Heart left ventricle (tissue), 16 donors: ENCODE measurements around the gene CCL27. TPM values are rescaled to one million over a fixed set of nuclear protein-coding genes. Genes with fewer than 3 reads are reported as not detected.

Experiments
- ATAC-seq, 4 donors: fragments of 200-7000 bp; cut with Tn5 transposase; one replicate each; pipeline ENCODE4 v1.9.1; 2020 to 2022; ENCODE audit warnings: moderate library complexity in 4 of 4, mild to moderate bottlenecking in 3 of 4, moderate number of reproducible peaks in 1 of 4
- DNase-seq, 5 donors: peaks; one replicate each; pipeline ENCODE4 v3.0.0-alpha.2; 2020
- H3K27ac ChIP-seq, 12 donors: fragments of 200-600 bp; sonication (generic) in 4 of 12; one replicate each; pipeline versions ENCODE4 v1.5.0 to v1.8.0; 2016 to 2022; ENCODE audit warnings: mild to moderate bottlenecking in 2 of 12
- H3K27me3 ChIP-seq, 9 donors: fragments of 200-600 bp; sonication (generic) in 2 of 9; one replicate each; pipeline versions ENCODE4 v1.5.1 to v1.8.0; 2016 to 2022; ENCODE audit warnings: mild to moderate bottlenecking in 3 of 9
- H3K36me3 ChIP-seq, 9 donors: fragments of 200-600 bp; sonication (generic) in 2 of 9; one replicate each; pipeline versions ENCODE4 v1.5.0 to v1.8.0; 2018 to 2022; ENCODE audit warnings: mild to moderate bottlenecking in 2 of 9
- H3K4me1 ChIP-seq, 12 donors: fragments of 200-600 bp; sonication (generic) in 4 of 12; one replicate each; pipeline versions ENCODE4 v1.5.0 to v1.8.0; 2016 to 2022; ENCODE audit warnings: mild to moderate bottlenecking in 3 of 12
- H3K4me3 ChIP-seq, 12 donors: fragments of 200-600 bp; sonication (generic) in 4 of 12; one replicate each; pipeline versions ENCODE4 v1.5.0 to v1.8.0; 2017 to 2022; ENCODE audit warnings: mild to moderate bottlenecking in 9 of 12, moderate library complexity in 4 of 12
- H3K9me3 ChIP-seq, 12 donors: fragments of 200-600 bp; sonication (generic) in 4 of 12; one replicate each; pipeline versions ENCODE4 v1.5.0 to v1.8.0; 2016 to 2022; ENCODE audit warnings: mild to moderate bottlenecking in 1 of 12
- POLR2A ChIP-seq, 2 donors: fragments of 450-650 bp; IDR thresholded peaks; one replicate each; pipeline ENCODE4 v1.6.1; 2017; ENCODE audit warnings: antibody characterized with exemption in 2 of 2, mild to moderate bottlenecking in 2 of 2, moderate library complexity in 2 of 2
- WGBS, 4 donors: extraction: QIAGEN DNeasy Blood & Tissue Kit in 2 of 4; methylation state at CpG; one replicate each; pipeline versions ENCODE4 v1.1.5 to v1.1.7; 2013 to 2018; 5-methylcytosine and 5-hydroxymethylcytosine counted together
- intact Hi-C, 10 donors: fragments of 100-400 bp; cut with DNase I; formaldehyde crosslinking; loops; one replicate each; pipeline versions ENCODE4 v1.11.1 to v1.14.2; 2022
- polyA plus RNA-seq, 2 donors: library from polyadenylated mRNA; stranded (reverse); fragments of 200-250 nt; gene quantifications; one replicate each; pipeline ENCODE4 v1.2.3, GENCODE V29; 2013
- total RNA-seq, 9 donors: library from RNA; depleted of rRNA in 2 of 9; stranded (reverse); fragments of >200 nt in 2 of 9; fragmentation: NEBNext Ultra II Directional in 3 of 9; extraction: Animal tissue kit (Norgen Biotek cat#: 25700) in 3 of 9; gene quantifications; one replicate each; pipeline versions ENCODE4 v1.1.0 to v1.2.4, GENCODE V29; 2016 to 2023
- TF ChIP-seq, protein P1 (sequence below), 12 donors: fragments of 200-600 bp; sonication (generic) in 4 of 12; IDR thresholded peaks; one replicate each; pipeline versions ENCODE4 v1.5.0 to v1.8.0; 2018 to 2022; ENCODE audit warnings: antibody characterized with exemption in 12 of 12, mild to moderate bottlenecking in 5 of 12
- donor health status: ischemic (EF 13 %, LVEDD 7.1; RV severe dilation, severe dysfunction).
- donor health status: healthy with polysubstance abuse.
- donor health status: DM: no; HTN: yes; CAD: no.
- donor health status: DM: no; HTN: no; CAD: no.
- donor health status: ischemic (EF 25% LVEDD 6.9; RV normal size, moderate dysfunction).
- donor health status: ischemic (EF 25% LVEDD 5.7; RV mildly dilated, moderate dysfunction).
- donor health status: healthy.
- donor health status: DM: yes; HTN: yes; CAD: no.
- donor health status: ischemic (EF 35%, LVEDD 5.7; RV mildly dilated, moderate dysfunction).
- donor health status: nonischemic (EF 11% LVEDD 7.7; RV severe dilation, severe dysfunction).
- donor health status: DM: yes; HTN: yes; CAD: no.
- donor health status: PGD.
- donor health status: ischemic (EF 29% LVEDD 5.4; RV normal size, mild dysfunction).
- donor health status: nonischemic (EF 23%, LVEDD 6.1; RV moderate dilation, normal function).

The CCL27 gene
- total and polyA plus RNA-seq, 11 donors: 0.35 to 0.57 (median 0.40) TPM; not detected in 8

DNA sequence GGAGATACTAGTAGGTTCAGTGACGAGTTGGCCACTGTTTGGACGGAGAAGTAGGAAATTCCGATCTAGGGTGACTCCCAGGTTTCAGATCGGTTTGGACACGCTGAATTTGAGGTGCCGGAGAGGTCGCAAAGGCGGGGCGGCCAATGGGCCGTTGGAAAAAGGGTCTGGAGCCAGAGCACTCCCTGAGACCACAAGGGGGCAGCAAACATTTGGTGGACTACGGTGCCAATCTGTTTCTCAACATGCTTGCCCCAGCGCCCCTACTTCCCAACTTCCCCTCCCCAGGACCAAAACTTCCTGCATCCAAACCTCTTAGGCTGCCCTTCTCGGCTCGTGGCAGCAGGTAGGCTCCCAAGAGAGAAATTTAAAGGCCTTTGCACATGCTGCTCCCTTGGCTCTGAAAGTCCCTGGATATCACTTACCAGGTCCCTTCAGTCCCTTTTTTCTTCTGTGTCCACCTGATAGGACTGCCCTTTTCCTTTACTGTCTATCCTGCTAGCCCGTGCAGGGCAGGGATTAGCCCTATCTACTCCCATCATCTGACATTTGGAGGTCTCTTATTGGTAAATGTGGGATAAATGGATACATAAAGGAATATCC lies 49.6 kb downstream of the CCL27 start:
- DNase-seq (peak; percentile 78 to 83 (median 80)), ATAC-seq (peak; percentile 41 to 77 (median 66))
- no peak for TF ChIP-seq POLR2A (IDR thresholded peaks at IDR 0.05)
- TF ChIP-seq, protein P1, sequence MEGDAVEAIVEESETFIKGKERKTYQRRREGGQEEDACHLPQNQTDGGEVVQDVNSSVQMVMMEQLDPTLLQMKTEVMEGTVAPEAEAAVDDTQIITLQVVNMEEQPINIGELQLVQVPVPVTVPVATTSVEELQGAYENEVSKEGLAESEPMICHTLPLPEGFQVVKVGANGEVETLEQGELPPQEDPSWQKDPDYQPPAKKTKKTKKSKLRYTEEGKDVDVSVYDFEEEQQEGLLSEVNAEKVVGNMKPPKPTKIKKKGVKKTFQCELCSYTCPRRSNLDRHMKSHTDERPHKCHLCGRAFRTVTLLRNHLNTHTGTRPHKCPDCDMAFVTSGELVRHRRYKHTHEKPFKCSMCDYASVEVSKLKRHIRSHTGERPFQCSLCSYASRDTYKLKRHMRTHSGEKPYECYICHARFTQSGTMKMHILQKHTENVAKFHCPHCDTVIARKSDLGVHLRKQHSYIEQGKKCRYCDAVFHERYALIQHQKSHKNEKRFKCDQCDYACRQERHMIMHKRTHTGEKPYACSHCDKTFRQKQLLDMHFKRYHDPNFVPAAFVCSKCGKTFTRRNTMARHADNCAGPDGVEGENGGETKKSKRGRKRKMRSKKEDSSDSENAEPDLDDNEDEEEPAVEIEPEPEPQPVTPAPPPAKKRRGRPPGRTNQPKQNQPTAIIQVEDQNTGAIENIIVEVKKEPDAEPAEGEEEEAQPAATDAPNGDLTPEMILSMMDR (IDR thresholded peaks at IDR 0.05): peak; percentile 82 to 91 (median 86)
- Histone ChIP-seq H3K27me3 (no peaks in the 10 kb centered on the region), H3K9me3 (no peaks in the 10 kb centered on the region), H3K36me3 (peaks cover 0 to 47% (median 41%) of the 10 kb centered on the region in 9 donors), H3K4me1 (peaks cover 0 to 29% (median 24%) of the 10 kb centered on the region in 12 donors), H3K4me3 (peak overlapping the region; percentile 64 to 95 (median 82)), H3K27ac (peak overlapping the region in 10 of 12 donors; percentile 61 to 97 (median 94))
- WGBS, 4 donors: 2 to 3% (median 2%) methylated on average over 15 of the region's 15 CpGs
- intact Hi-C loops: loop anchor here in 7 of 10 donors (1.0 to 10.0 kb wide), 7 partner anchors 20 to 158 kb away; partner anchors contain the start of genes DNAI1 (in 1 of the 7) and FAM219A (in 1 of the 7)

Other genes starting within 250 kb of the CCL27 start
- 10 to 100 TPM; 12.7 to 36.7 (median 25.9) TPM for gene FAM219A, start 204.1 kb downstream of the CCL27 start, total RNA-seq
- 10 to 100 TPM; 15.4 to 39.1 TPM for gene FAM219A, start 204.1 kb downstream of the CCL27 start, polyA plus RNA-seq
- under 1 TPM in 2 of 9 donors, not detected in 7; 0.43 to 0.86 TPM for gene DNAI1, start 203.9 kb downstream of the CCL27 start, total RNA-seq
- under 1 TPM in 1 of 2 donors, not detected in 1; 0.36 TPM for gene DNAI1, start 203.9 kb downstream of the CCL27 start, polyA plus RNA-seq
- 1 to 10 TPM in 1 of 9 donors, under 1 TPM in 6, not detected in 2; 0.37 to 1.2 (median 0.52) TPM for gene ENHO, start 139.7 kb downstream of the CCL27 start, total RNA-seq
- under 1 TPM; 0.26 to 0.27 TPM for gene ENHO, start 139.7 kb downstream of the CCL27 start, polyA plus RNA-seq
- gene CNTFR, start 72.9 kb downstream of the CCL27 start, total RNA-seq: 1 to 10 TPM in 5 of 9 donors, under 1 TPM in 4; 0.43 to 9.8 (median 1.2) TPM
- 1 to 10 TPM; 2.2 to 2.3 TPM for gene CNTFR, start 72.9 kb downstream of the CCL27 start, polyA plus RNA-seq
- gene RPP25L, start 50.6 kb downstream of the CCL27 start, total RNA-seq: 10 to 100 TPM; 22.5 to 79.2 (median 38.3) TPM
- 10 to 100 TPM; 31.7 to 59.9 TPM for gene RPP25L, start 50.6 kb downstream of the CCL27 start, polyA plus RNA-seq
- gene DCTN3, start 42.2 kb downstream of the CCL27 start, total RNA-seq: 100 to 1,000 TPM; 104 to 155 (median 125) TPM
- 100 to 1,000 TPM in 1 of 2 donors, 10 to 100 TPM in 1; 73.8 to 118 TPM for gene DCTN3, start 42.2 kb downstream of the CCL27 start, polyA plus RNA-seq
- under 1 TPM in 1 of 9 donors, not detected in 8; 0.20 TPM for gene ARID3C, start 33.6 kb downstream of the CCL27 start, total RNA-seq
- gene ARID3C, start 33.6 kb downstream of the CCL27 start, polyA plus RNA-seq: not detected
- gene SIGMAR1, start 24.9 kb downstream of the CCL27 start, total RNA-seq: 10 to 100 TPM; 17.0 to 40.8 (median 24.9) TPM
- 10 to 100 TPM; 21.1 to 55.3 TPM for gene SIGMAR1, start 24.9 kb downstream of the CCL27 start, polyA plus RNA-seq
- 10 to 100 TPM; 33.2 to 67.9 (median 41.2) TPM for gene GALT, start 16.0 kb downstream of the CCL27 start, total RNA-seq
- gene GALT, start 16.0 kb downstream of the CCL27 start, polyA plus RNA-seq: 10 to 100 TPM; 16.8 to 44.5 TPM
- 100 to 1,000 TPM in 1 of 9 donors, 10 to 100 TPM in 8; 32.4 to 113 (median 50.1) TPM for gene IL11RA, start 10.5 kb downstream of the CCL27 start, total RNA-seq
- 10 to 100 TPM; 20.8 to 23.3 TPM for gene IL11RA, start 10.5 kb downstream of the CCL27 start, polyA plus RNA-seq
- 10 to 100 TPM in 1 of 9 donors, 1 to 10 TPM in 2, under 1 TPM in 1, not detected in 5; 0.56 to 25.7 (median 2.5) TPM for gene CCL19, start 28.6 kb upstream of the CCL27 start, total RNA-seq
- gene CCL19, start 28.6 kb upstream of the CCL27 start, polyA plus RNA-seq: under 1 TPM; 0.46 to 0.60 TPM
- 100 to 1,000 TPM in 1 of 9 donors, 10 to 100 TPM in 5, 1 to 10 TPM in 3; 1.3 to 156 (median 16.6) TPM for gene CCL21, start 47.5 kb upstream of the CCL27 start, total RNA-seq
- gene CCL21, start 47.5 kb upstream of the CCL27 start, polyA plus RNA-seq: 10 to 100 TPM; 13.9 to 20.4 TPM